Activated T-cell treated with anti-CD3 and anti-CD28 coated beads, Interleukin-2, amount 50 U/mL, for 24 hours (primary cell): ENCODE results near the gene CGNL1.

ENCODE experiments used
- DNase-seq: peaks from one replicate; pipeline ENCODE4 v3.0.0-alpha.2; 2020
- H3K27ac Mint-ChIP-seq: 2 replicates; pipeline ENCODE4 v1.8.0; 2020; ENCODE audit warnings: mild to moderate bottlenecking, mixed read lengths
- H3K27me3 Mint-ChIP-seq: 2 replicates; pipeline ENCODE4 v1.8.0; 2020; ENCODE audit warnings: mixed read lengths
- H3K36me3 Mint-ChIP-seq: 2 replicates; pipeline ENCODE4 v1.8.0; 2020; ENCODE audit warnings: low read depth, mixed read lengths
- H3K4me1 Mint-ChIP-seq: 2 replicates; pipeline ENCODE4 v1.8.0; 2020; ENCODE audit warnings: low read depth, mixed read lengths
- H3K4me3 Mint-ChIP-seq: 2 replicates; pipeline ENCODE4 v1.8.0; 2020; ENCODE audit warnings: mild to moderate bottlenecking, moderate library complexity, mixed read lengths
- H3K9me3 Mint-ChIP-seq: 2 replicates; pipeline ENCODE4 v1.8.0; 2020; ENCODE audit warnings: mixed read lengths

Gene CGNL1

GRCh38 chr15:57458356-57458781 lies 82.1 kb downstream of the CGNL1 start:
- H3K27me3 Mint-ChIP-seq, result peaks cover 17% of the 10 kb centered on the region
- no peak overlapping the region for H3K27ac Mint-ChIP-seq
- no peaks in the 10 kb centered on the region for H3K4me1 Mint-ChIP-seq
- no peak overlapping the region for H3K4me3 Mint-ChIP-seq
- H3K9me3 Mint-ChIP-seq, result no peaks in the 10 kb centered on the region
- DNase-seq, result no peak
- no peaks in the 10 kb centered on the region for H3K36me3 Mint-ChIP-seq

- DNase-seq, result no peak
- peaks cover 9% of the 10 kb centered on the region for H3K27me3 Mint-ChIP-seq
- H3K27ac Mint-ChIP-seq, result no peak overlapping the region
- H3K4me1 Mint-ChIP-seq, result no peaks in the 10 kb centered on the region
- no peaks in the 10 kb centered on the region for H3K36me3 Mint-ChIP-seq
- no peaks in the 10 kb centered on the region for H3K9me3 Mint-ChIP-seq
- no peak overlapping the region for H3K4me3 Mint-ChIP-seq
These were observed 84.0 kb downstream of the CGNL1 start for GRCh38 chr15:57460208-57460816.

GRCh38 chr15:57461541-57461940 lies 85.2 kb downstream of the CGNL1 start:
- Mint-ChIP-seq H3K4me3 (no peak overlapping the region), H3K4me1 (no peaks in the 10 kb centered on the region), H3K27ac (no peak overlapping the region), H3K36me3 (no peaks in the 10 kb centered on the region), H3K27me3 (peaks cover 13% of the 10 kb centered on the region), H3K9me3 (no peaks in the 10 kb centered on the region)
- no peak for DNase-seq

- Mint-ChIP-seq H3K4me1 (no peaks in the 10 kb centered on the region), H3K27me3 (peaks cover 17% of the 10 kb centered on the region), H3K36me3 (no peaks in the 10 kb centered on the region), H3K27ac (no peak overlapping the region), H3K9me3 (no peaks in the 10 kb centered on the region), H3K4me3 (no peak overlapping the region)
- DNase-seq, result no peak
These were observed 86.1 kb downstream of the CGNL1 start for GRCh38 chr15:57462381-57462780.

GRCh38 chr15:57463360-57463759 lies 87.1 kb downstream of the CGNL1 start:
- DNase-seq, result no peak
- no peak overlapping the region for H3K4me3 Mint-ChIP-seq
- no peaks in the 10 kb centered on the region for H3K4me1 Mint-ChIP-seq
- no peaks in the 10 kb centered on the region for H3K9me3 Mint-ChIP-seq
- peaks cover 14% of the 10 kb centered on the region for H3K27me3 Mint-ChIP-seq
- H3K27ac Mint-ChIP-seq, result no peak overlapping the region
- H3K36me3 Mint-ChIP-seq, result no peaks in the 10 kb centered on the region

GRCh38 chr15:57464480-57464879 lies 88.2 kb downstream of the CGNL1 start:
- no peak overlapping the region for H3K4me3 Mint-ChIP-seq
- peaks cover 22% of the 10 kb centered on the region for H3K27me3 Mint-ChIP-seq
- no peak overlapping the region for H3K27ac Mint-ChIP-seq
- no peaks in the 10 kb centered on the region for H3K9me3 Mint-ChIP-seq
- no peak for DNase-seq
- H3K4me1 Mint-ChIP-seq, result no peaks in the 10 kb centered on the region
- H3K36me3 Mint-ChIP-seq, result no peaks in the 10 kb centered on the region

- DNase-seq, result no peak
- no peak overlapping the region for H3K27ac Mint-ChIP-seq
- H3K36me3 Mint-ChIP-seq, result no peaks in the 10 kb centered on the region
- H3K27me3 Mint-ChIP-seq, result peaks cover 49% of the 10 kb centered on the region
- H3K4me1 Mint-ChIP-seq, result no peaks in the 10 kb centered on the region
- no peaks in the 10 kb centered on the region for H3K9me3 Mint-ChIP-seq
- no peak overlapping the region for H3K4me3 Mint-ChIP-seq
These were observed 92.2 kb downstream of the CGNL1 start for GRCh38 chr15:57468486-57468885.

- H3K27ac Mint-ChIP-seq, result no peak overlapping the region
- H3K9me3 Mint-ChIP-seq, result no peaks in the 10 kb centered on the region
- H3K27me3 Mint-ChIP-seq, result peaks cover 68% of the 10 kb centered on the region
- no peak overlapping the region for H3K4me3 Mint-ChIP-seq
- H3K4me1 Mint-ChIP-seq, result no peaks in the 10 kb centered on the region
- DNase-seq, result no peak
- H3K36me3 Mint-ChIP-seq, result no peaks in the 10 kb centered on the region
These were observed 94.2 kb downstream of the CGNL1 start for GRCh38 chr15:57470543-57470942.

- no peaks in the 10 kb centered on the region for H3K4me1 Mint-ChIP-seq
- peaks cover 71% of the 10 kb centered on the region for H3K27me3 Mint-ChIP-seq
- no peak overlapping the region for H3K27ac Mint-ChIP-seq
- H3K4me3 Mint-ChIP-seq, result no peak overlapping the region
- H3K36me3 Mint-ChIP-seq, result no peaks in the 10 kb centered on the region
- H3K9me3 Mint-ChIP-seq, result no peaks in the 10 kb centered on the region
- DNase-seq, result no peak
These were observed 96.6 kb downstream of the CGNL1 start for GRCh38 chr15:57472861-57473260.

DNA sequence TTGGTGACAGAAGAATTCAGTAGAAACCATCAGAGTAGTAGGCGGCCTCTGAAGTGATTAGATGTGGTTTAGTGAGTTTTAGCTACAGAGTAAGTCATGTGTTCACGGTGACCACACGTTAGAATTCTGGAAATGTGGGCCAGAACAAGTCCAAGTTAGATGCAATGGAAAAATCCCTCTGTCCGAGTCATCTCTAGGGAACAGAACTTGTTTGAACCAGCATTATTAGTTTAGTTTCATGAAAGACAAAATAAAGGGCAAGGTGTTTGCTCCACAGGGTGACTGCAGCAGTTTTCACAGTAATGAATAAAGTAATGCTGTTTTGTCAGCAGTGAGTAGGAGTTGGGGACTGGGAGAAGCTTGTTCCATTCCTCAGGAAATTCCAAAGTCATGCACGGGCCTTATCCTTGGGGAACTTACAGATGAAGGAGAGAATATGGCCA lies 100.2 kb downstream of the CGNL1 start:
- no peak overlapping the region for H3K4me3 Mint-ChIP-seq
- no peaks in the 10 kb centered on the region for H3K4me1 Mint-ChIP-seq
- no peaks in the 10 kb centered on the region for H3K36me3 Mint-ChIP-seq
- DNase-seq, result no peak
- H3K9me3 Mint-ChIP-seq, result no peaks in the 10 kb centered on the region
- H3K27ac Mint-ChIP-seq, result no peak overlapping the region
- H3K27me3 Mint-ChIP-seq, result peaks cover 49% of the 10 kb centered on the region

DNA sequence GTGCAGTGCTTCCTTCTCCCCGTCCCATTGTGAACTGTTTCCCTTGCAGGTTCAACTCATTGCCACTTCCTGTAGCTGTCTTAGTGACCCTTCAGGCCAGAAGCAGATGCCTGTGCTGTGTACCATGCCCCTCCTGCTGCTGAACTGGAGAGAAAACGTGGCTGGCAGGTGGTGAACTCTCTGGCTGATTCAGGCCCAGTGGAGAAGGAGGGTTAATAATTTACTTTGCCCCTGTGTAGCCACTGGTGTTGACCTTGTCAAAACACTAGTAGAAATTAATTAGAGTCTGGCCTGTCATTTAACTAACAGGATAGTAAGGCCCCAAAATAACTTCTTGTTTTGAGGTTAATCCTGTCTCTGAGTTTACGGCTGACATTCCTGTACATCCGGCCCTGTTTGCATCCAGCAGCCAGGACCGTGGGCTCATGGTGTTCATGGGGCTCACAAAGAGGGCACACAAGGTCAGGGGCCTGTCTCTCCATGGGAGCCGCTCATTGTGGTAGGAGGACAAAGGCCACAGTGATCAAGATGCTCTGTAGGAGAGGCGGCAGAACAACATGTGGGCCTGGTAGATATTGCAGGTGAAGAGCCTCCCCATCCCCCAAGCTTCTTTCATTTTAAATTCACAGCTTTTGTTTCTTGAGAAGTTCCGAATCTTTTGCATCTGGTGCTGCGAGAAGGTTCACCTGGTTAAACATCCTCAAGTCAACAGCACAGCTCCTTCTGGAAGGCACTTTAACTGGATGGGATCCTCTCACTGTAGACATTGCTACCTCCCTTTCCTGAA lies 101.6 kb downstream of the CGNL1 start:
- Mint-ChIP-seq H3K9me3 (no peaks in the 10 kb centered on the region), H3K4me3 (no peak overlapping the region), H3K36me3 (no peaks in the 10 kb centered on the region)

DNA sequence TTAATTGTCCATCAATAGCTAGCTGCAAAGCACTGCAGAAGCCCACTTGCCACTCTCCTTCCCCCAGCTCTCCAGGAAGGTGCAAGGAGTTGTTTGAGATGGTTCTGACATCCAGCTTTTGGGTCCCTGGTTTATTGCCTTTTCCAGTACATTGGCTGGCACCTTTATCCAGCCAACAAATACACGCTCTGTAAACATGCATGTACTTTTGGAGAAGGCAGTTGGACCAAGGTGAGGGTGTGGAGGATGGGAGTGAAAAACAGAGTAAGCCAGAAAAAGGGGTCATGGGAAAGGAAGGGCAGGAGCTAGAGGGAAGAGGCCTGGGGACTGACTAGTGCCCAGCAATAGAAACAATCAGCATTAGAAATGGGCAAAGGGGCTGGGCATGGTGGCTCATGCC lies 102.7 kb downstream of the CGNL1 start:
- H3K9me3 Mint-ChIP-seq, result no peaks in the 10 kb centered on the region
- no peak overlapping the region for H3K27ac Mint-ChIP-seq
- no peak overlapping the region for H3K4me3 Mint-ChIP-seq
- peaks cover 37% of the 10 kb centered on the region for H3K27me3 Mint-ChIP-seq
- H3K36me3 Mint-ChIP-seq, result no peaks in the 10 kb centered on the region
- DNase-seq, result no peak
- no peaks in the 10 kb centered on the region for H3K4me1 Mint-ChIP-seq

More for the DNA sequence above, 101.6 kb downstream of the CGNL1 start:
- DNase-seq, result no peak
- H3K27ac Mint-ChIP-seq, result no peak overlapping the region
- no peaks in the 10 kb centered on the region for H3K4me1 Mint-ChIP-seq
- H3K27me3 Mint-ChIP-seq, result peaks cover 42% of the 10 kb centered on the region

DNA sequence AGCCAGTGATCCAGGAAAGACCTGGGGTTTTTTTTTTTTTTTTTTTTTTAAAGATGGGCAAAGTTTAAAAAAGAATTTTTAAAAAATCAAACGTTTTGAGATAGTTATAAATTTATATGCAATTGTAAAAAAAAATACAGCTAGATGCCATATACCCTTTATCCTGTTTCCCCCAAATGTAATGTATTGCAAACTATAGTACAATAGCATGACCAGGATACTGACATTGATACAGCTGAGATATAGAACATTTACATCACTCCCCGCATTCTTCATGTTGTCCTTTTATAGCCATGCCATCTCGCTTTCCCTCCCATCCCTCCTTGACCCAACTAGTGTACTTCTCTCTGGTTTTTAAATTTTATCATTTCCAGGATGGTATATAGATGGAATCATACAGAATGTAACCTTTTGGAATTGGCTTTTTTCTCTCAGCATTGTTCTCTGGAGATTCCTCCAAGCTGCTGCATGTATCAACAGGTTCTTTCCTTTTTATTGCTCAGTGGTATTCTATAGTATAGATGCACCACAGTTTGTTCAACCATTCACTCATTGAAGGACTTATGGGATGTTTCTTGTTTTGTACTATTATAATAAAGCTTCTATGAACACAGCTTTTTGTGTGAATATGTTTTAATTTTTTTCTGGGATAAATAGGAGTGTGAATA lies 104.9 kb downstream of the CGNL1 start:
- no peaks in the 10 kb centered on the region for H3K9me3 Mint-ChIP-seq
- no peaks in the 10 kb centered on the region for H3K4me1 Mint-ChIP-seq
- no peak for DNase-seq
- H3K27ac Mint-ChIP-seq, result no peak overlapping the region
- H3K27me3 Mint-ChIP-seq, result peaks cover 25% of the 10 kb centered on the region
- H3K4me3 Mint-ChIP-seq, result no peak overlapping the region
- no peaks in the 10 kb centered on the region for H3K36me3 Mint-ChIP-seq

DNA sequence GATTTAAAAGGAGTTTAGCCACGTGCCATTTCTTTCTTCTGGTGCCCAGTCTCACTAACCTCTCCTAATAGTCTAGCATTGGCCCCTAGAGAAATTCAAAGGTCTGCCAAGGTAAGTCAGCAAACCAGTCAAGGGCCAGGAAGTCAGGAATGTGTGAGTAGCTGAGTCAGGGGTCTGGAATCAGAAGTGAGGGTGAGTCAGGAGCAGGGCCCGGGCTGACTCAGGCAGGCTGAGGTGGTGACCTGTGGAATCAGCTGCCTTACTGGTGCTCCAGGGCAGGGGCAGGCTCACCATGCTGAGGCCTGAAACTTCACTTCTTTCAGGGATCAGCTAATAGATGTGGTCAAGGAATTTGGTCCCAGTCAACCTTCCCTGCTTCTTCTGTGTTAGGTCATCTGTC lies 109.6 kb downstream of the CGNL1 start:
- Mint-ChIP-seq H3K27ac (no peak overlapping the region), H3K27me3 (peaks cover 43% of the 10 kb centered on the region), H3K4me1 (no peaks in the 10 kb centered on the region), H3K9me3 (no peaks in the 10 kb centered on the region), H3K4me3 (no peak overlapping the region), H3K36me3 (no peaks in the 10 kb centered on the region)
- DNase-seq, result no peak

DNA sequence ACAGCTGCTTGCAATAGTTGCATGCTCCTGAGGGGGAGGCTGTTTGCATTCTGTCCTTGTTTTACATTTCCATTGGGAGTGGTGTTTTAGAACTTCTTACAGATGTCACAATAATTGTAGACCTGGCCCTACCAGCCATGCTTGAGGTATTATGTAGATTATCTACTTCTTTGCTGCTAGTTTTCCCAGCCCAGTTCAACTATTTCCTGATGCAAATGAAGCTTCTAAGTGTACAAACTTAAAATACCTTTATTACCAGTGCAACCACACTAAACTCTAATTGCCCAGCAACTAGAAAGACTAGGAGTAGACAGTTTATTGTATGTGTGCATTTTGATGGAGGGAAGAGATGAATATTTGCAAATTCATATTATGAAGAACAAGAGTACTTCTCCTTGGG lies 110.5 kb downstream of the CGNL1 start:
- Mint-ChIP-seq H3K9me3 (no peaks in the 10 kb centered on the region), H3K4me3 (no peak overlapping the region), H3K27ac (no peak overlapping the region), H3K27me3 (peaks cover 50% of the 10 kb centered on the region), H3K36me3 (no peaks in the 10 kb centered on the region), H3K4me1 (no peaks in the 10 kb centered on the region)
- DNase-seq, result no peak
